ENCODE data around the gene CIAPIN1. TPM values are rescaled to one million over a fixed set of nuclear protein-coding genes. Genes with fewer than 3 reads are reported as not detected.

Gene CIAPIN1
- total RNA-seq, 1 donor from 2014 or later = 97.2 TPM

DNA sequence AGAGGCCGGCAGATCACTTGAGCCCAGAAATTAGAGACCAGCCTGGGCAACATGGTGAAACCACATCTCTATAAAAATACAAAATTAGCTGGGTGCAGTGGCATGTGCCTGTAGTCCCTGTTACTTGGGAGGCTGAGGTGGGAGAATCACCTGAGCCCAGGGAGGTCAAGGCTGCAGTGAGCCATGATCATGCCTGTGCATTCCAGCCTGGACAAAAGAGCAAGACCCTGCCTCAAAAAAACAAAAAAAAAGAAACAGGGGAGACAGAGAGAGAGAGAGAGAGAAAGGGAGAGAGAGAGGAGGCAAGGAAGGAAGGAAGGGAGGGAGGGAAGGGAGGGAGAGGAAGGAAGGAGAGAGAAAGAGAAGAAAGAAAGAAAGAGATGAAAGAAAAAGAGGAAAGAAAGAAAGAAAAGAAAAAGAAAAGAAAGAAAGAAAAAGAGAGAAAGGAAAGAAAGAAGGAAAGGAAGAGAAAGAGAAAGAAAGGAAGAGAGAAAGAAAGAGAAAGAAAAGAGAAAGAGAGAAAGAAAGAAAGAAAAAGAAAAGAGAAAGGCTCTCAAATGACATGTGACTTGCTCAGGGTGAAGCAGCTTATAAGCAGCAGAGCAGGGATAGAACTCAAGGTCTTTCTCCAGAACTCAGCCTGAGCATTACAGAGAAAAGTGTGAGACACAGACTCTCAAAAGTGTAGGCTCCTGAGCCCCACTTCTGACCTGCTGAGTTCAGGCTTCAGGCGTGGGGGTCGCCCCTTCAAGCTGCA, 59.4 kb downstream of the CIAPIN1 start:
- Mint-ChIP-seq H3K27me3 (ENCODE audit: low read depth) (peaks cover 3% of the 10 kb centered on the region), H3K4me3 (no peak overlapping the region), H3K9me3 (no peaks in the 10 kb centered on the region), H3K27ac (ENCODE audit: unreplicated experiment) (no peak overlapping the region), H3K4me1 (peaks cover 8% of the 10 kb centered on the region), H3K36me3 (ENCODE audit: low read depth) (no peaks in the 10 kb centered on the region)
- no peak for DNase-seq (ENCODE audit: low read depth, low spot score)
- TF ChIP-seq, protein P1, sequence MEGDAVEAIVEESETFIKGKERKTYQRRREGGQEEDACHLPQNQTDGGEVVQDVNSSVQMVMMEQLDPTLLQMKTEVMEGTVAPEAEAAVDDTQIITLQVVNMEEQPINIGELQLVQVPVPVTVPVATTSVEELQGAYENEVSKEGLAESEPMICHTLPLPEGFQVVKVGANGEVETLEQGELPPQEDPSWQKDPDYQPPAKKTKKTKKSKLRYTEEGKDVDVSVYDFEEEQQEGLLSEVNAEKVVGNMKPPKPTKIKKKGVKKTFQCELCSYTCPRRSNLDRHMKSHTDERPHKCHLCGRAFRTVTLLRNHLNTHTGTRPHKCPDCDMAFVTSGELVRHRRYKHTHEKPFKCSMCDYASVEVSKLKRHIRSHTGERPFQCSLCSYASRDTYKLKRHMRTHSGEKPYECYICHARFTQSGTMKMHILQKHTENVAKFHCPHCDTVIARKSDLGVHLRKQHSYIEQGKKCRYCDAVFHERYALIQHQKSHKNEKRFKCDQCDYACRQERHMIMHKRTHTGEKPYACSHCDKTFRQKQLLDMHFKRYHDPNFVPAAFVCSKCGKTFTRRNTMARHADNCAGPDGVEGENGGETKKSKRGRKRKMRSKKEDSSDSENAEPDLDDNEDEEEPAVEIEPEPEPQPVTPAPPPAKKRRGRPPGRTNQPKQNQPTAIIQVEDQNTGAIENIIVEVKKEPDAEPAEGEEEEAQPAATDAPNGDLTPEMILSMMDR (conservative IDR thresholded peaks at IDR 0.05) = no peak

DNA sequence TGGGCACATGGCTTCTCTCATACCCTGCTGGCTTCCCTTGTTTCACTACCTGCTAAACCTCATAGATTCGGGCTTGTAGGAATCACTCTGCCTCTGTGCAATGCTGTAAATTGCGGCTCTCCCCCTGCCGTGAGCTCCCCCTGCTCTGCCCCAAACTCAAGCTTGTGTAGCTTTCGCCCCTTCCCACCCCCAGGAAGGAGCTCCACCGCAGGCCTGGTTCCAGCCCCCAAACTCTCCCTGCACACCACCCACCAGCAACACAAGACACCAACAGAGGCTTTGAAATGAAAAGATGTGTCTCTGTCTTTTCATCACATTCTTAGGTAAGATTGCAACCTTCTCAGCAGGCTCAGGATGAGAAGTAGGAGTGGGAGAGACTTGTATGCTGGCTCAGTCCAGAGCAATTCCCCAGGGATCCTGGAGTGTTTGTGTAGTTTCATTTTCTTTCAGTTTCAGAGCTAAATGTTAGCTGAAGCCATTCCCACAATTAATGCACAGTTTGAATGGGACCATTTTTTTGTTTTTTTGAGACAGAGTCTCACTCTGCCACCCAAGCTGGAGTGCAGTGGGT, 60.7 kb downstream of the CIAPIN1 start:
- Mint-ChIP-seq H3K4me3 (no peak overlapping the region), H3K27ac (ENCODE audit: unreplicated experiment) (no peak overlapping the region), H3K9me3 (no peaks in the 10 kb centered on the region), H3K27me3 (ENCODE audit: low read depth) (peaks cover 3% of the 10 kb centered on the region), H3K36me3 (ENCODE audit: low read depth) (no peaks in the 10 kb centered on the region), H3K4me1 (peaks cover 8% of the 10 kb centered on the region)
- TF ChIP-seq, protein P1 (conservative IDR thresholded peaks at IDR 0.05) = no peak
- no peak for DNase-seq (ENCODE audit: low read depth, low spot score)

DNA sequence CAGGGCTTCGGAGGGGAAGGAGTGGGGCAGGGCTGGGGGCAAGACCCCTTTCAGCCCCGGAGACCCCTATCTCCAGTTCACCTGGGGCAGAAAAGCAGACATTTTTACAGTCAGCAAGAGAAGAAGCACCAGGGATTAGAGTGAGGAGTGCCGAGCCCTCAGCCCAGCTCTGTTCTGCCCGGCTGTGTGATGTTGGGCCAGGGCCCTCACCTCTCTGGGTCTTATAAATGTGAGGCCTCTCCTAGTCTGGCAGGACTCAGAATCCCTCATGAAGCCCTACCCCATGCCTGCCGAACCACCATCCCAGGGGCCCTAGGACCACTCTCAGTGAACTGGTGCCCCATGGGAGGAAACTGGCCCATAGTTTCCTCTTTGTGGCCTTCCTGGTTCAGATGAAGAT, 62.1 kb downstream of the CIAPIN1 start:
- no peak overlapping the region for H3K27ac Mint-ChIP-seq (ENCODE audit: unreplicated experiment)
- H3K4me3 Mint-ChIP-seq = no peak overlapping the region

DNA sequence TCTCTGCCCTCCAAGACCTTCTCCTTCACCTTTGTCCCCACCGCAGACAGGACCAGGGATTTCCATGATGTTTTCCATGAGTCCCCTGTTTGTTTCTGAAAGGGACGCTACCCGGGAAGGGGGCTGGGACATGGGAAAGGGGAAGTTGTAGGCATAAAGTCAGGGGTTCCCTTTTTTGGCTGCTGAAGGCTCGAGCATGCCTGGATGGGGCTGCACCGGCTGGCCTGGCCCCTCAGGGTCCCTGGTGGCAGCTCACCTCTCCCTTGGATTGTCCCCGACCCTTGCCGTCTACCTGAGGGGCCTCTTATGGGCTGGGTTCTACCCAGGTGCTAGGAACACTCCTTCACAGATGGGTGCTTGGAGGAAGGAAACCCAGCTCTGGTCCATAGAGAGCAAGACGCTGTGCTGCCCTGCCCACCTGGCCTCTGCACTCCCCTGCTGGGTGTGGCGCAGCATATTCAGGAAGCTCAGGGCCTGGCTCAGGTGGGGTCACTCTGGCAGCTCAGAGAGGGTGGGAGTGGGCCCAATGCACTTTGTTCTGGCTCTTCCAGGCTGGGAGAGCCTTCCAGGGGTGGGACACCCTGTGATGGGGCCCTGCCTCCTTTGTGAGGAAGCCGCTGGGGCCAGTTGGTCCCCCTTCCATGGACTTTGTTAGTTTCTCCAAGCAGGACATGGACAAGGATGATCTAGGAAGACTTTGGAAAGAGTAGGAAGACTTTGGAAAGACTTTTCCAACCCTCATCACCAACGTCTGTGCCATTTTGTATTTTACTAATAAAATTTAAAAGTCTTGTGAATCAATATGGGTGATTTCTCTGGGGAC, 62.7 kb downstream of the CIAPIN1 start:
- no peak overlapping the region for H3K4me3 Mint-ChIP-seq
- no peak for DNase-seq (ENCODE audit: low read depth, low spot score)
- no peak overlapping the region for H3K27ac Mint-ChIP-seq (ENCODE audit: unreplicated experiment)

More for the DNA sequence above, 62.1 kb downstream of the CIAPIN1 start:
- DNase-seq (ENCODE audit: low read depth, low spot score) = no peak
- TF ChIP-seq, protein P1 (conservative IDR thresholded peaks at IDR 0.05) = no peak
- H3K9me3 Mint-ChIP-seq = no peaks in the 10 kb centered on the region
- peaks cover 3% of the 10 kb centered on the region for H3K27me3 Mint-ChIP-seq (ENCODE audit: low read depth)
- peaks cover 4% of the 10 kb centered on the region for H3K4me1 Mint-ChIP-seq
- no peaks in the 10 kb centered on the region for H3K36me3 Mint-ChIP-seq (ENCODE audit: low read depth)

More for the DNA sequence above, 62.7 kb downstream of the CIAPIN1 start:
- Mint-ChIP-seq H3K36me3 (ENCODE audit: low read depth) (no peaks in the 10 kb centered on the region), H3K9me3 (no peaks in the 10 kb centered on the region), H3K4me1 (peaks cover 4% of the 10 kb centered on the region), H3K27me3 (ENCODE audit: low read depth) (peaks cover 3% of the 10 kb centered on the region)
- TF ChIP-seq, protein P1 (conservative IDR thresholded peaks at IDR 0.05) = no peak

Measured in neural crest cell (in vitro differentiated cells).